HG03095 (cell line): ENCODE measurements around the gene NFE2L1.
A peak's percentile ranks its signal among the peaks of the same experiment; 100 is the strongest.

Source experiments
- ATAC-seq: cut with Tn5 transposase; IDR thresholded peaks from one replicate; pipeline ENCODE4 v1.9.1; 2021; ENCODE audit warnings: moderate library complexity; ENCODE audit not compliant: unreplicated experiment

The NFE2L1 gene

DNA sequence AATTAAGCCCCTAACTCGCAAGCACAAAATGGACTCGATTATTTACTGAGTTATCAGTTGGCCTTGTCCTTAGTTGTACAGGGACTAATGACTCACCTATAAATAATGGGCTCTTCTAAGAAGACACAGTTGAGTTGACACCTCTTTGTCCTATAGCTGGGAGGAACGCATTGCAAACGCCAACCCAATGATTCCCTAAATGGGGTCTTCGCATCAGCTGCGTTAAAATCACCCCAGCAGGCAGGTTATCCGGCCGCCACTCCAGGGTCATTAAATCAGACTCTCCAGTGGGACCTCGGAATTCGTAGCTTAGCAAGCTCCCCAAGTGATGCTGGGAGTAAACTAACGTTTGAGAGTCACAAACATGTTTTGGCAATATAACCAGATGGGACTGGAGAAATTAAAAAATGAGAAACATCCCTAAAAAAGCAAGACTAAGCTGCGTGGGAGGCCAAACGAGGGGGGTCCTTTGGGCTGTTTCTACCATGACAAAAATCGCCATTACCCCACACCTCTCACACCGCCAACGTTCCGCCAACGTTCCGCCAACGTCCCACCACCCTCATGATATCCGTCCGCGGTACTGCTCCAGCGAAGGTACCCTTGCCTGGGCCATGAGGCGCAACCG lies 932 bp upstream of the NFE2L1 start:
- no peak for ATAC-seq

DNA sequence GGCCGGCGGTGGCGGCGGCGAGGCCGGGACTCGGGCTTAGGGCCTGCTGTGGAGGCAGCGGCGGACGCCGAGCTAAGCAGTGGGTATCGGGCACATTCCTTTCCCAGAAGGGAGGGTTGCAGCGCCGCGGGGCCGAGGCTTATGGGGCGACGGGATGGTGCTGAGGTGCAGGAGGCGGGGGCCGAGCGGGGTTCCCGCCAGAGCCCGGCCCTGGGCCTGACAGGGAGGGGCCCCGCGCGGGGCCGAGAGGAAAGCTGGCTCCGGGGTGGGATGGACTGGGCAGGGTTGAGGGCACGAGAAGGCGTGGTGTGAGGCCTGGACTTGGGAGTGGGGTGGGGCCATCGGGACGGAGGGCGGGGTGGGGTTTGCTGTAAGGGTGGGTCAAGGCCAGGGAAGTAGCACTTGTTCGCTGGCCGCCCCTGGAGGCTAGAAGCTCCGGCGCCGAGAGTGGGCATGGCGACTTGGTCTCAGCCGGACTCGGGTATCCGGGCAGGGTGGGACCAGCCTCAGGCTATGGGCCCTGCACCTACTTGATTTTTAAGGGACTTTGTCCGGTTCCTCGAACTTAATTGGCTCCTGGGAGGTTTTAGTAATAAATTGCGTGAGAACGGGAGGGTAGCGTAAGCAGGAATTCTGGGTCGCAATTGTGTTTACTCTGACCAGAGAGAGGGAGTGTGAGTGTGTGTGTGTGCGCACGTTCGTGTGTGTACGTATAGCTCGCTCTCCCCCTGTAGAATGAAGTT lies 396 bp downstream of the NFE2L1 start:
- ATAC-seq: peak; percentile 14

DNA sequence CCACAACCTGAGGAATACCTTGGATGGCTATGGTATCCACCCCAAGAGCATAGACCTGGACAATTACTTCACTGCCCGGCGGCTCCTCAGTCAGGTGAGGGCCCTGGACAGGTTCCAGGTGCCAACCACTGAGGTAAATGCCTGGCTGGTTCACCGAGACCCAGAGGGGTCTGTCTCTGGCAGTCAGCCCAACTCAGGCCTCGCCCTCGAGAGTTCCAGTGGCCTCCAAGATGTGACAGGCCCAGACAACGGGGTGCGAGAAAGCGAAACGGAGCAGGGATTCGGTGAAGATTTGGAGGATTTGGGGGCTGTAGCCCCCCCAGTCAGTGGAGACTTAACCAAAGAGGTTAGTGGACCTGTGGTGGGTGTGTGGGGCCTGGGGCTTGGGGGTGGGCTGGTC lies 3.1 kb downstream of the NFE2L1 start:
- no peak for ATAC-seq

DNA sequence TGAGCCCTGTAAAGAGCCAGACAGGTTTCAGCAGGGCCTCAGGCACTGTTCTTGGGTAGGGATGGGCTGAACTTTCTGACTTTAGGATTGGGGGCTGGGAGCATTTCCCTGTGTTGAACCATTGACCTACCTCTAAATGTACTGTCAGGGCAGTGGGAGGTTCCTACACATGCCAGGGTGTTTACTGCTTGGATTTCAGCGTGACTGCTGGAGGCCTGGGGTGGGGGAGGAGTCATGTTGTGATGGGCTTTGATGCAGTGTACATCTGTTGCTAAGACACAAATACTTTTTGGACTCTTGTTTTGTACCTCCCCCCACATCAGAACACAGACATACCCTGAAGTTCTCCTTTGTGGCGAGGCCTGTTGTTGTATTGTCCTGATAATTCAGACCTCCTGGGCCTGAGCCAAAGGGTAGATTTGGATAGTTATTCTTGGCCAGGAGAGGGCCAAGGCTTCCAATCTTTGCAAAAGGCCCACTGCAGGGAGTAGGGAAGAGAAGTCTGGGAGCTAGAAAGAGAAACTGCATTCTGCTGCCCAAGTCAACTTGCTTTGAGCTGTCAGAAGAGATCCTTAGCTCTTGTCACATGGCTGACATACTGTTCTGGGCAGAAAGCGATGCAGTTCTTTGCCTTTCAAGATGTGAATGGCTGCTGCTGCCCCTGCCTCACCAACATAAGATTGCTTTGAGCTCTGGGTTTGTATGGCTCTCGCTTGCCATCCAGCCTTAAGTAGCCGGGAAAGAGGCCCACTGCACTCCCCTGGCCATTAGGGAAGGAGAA lies 3.7 kb downstream of the NFE2L1 start:
- no peak for ATAC-seq

DNA sequence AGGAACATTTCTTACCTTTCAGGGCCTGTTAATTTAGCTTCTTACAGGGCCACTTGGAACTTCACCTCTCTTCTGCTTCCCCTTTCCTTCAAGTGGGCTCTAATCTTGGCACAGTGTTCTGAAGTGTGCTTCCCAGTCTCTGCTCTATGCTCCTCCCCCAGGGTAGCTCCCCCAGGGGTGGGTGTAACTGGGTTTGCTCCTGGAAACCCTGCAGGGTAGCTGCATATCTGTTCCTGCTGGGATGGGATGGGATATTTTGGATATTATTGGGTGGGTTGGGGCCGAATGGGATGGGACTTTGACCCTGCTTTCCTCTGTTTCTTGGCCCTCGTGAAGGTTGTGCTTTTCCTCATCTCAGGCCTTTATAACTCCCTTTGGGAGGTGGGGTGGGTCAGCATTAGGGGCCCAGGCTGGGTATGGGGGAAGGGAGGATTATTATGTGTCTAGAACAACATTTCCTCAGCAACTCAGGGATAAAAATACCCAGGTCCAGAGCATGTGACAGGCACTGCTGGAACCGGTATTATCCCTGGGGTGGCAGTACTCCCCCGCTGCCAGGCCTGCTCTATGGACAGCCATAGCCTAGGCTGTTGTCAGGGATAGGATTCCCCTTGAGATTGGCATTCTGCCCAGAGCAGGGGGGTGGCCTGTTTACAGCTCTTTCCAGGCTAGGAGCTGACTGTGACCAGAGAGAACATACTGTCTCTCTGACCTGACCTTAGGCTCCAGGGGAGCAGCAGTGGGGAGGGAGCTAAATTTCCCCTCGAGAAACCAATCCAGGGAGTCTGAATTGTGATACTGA lies 5.0 kb downstream of the NFE2L1 start:
- no peak for ATAC-seq

DNA sequence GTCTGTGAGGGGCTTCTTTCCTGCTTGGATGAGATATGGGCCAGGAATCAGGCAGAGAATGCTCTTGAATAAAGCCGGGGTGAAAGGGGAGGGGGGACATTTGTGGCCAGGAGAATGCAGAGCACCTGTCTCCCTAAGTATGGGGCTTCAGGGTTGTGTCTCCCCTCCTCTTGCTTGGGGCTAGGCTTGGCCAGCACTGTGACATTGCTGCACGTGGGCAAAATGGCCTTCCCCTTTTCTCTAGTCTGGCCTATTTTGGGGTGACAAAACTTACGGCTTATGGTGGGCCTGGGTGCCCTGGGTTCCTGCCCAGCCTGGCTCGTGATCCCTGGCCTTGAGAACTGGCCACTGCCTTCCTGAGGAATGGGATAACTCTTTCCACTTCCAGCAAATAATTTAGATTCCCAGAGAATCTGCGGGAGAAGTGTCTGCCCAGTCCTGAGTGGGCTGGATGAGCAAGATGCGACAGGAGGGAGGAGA lies 5.6 kb downstream of the NFE2L1 start:
- no peak for ATAC-seq

DNA sequence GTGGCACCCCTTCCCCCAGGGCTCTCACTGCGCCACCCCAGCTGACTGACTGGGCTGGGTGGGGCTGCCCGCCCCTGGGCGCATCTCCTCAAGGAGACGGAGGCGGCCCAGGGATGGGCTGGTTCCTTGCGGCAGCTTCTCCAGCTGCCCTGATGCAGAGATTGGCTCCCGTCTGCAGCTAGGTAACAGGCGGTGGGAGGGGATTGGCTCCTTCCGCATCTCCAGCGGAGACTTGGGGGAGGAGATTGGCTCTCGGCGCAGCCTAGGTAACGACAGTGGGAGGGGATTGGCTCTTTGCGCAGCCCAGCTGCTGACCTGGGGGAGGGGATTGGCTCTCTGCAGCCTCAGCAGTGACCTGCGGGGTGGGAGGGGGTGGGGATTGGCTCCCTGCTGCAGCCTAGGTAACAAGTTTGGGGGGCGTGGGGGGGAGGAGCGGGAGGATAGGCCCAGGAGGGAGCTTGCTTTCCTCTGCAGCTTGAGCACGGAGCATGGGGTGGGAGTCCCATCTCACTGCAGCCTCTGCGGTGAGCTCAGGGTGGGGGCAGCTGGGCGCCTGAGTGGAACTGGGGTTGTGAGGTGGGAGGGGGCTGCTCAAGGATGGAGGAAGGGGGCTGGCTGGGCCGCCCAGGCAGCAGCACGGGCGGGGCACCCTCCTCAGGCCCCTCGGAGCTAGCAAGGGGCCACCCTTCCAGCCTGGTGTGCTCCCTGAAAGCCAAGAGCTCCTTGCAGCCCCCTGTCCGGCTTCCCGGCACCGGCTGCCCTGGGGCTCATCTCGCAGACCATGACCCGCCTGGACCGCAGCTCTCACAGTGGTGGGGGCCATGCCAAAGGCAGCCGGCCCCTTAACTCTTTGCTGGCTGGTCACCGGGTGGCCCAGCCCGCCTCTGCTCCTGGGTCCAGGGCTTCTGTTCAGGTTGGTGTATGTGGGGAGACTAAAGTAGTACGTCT lies 6.4 kb downstream of the NFE2L1 start:
- ATAC-seq: no peak

DNA sequence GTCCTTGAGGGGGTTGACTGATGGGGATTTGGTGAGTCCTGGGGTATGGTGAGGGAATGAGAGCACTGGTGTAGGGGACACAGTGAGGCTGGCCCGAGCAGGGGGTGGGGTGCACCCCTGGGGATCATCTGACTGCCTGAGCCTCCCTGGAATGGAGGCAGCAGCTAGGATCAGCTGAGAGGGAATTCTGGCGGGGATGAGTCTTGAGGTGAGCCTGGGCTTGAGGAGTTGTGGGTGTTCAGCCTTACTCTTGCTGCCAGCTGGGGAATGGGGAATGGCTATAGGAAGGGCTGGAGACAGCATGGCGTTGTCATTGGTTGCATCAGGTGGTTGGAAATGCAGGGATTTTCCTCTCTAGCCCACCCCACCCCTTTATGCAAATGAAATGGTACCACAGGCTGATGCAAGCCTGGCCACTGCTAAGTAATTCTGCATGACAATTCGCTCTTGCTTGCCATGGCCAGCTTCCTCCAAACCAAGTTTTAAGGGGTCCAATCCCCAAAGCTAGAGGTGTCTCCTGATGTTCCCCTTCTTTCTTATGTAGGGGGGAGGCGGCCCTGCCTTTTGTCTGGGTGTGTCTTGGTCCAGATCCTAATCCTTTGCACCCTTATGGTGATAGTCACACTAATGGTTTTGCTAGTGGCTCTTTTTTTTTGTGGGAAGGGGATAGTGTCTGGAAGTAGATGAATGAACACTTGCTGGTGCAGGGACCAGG lies 7.5 kb downstream of the NFE2L1 start:
- ATAC-seq: no peak

DNA sequence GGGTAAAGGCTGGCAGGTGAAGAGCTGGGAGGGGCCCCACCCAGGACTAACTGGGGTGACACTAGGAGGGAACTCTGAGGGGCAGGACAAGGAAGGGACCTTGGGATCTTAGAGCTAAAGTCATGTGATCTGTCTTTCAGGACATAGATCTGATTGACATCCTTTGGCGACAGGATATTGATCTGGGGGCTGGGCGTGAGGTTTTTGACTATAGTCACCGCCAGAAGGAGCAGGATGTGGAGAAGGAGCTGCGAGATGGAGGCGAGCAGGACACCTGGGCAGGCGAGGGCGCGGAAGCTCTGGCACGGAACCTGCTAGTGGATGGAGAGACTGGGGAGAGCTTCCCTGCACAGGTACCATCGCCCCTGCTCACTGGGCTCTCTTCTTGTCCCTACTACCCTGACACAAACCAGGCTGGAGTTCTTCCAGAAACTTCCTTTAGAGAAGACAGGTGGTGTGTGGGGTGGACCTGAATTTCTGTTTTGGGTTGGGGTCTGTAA lies 8.1 kb downstream of the NFE2L1 start:
- no peak for ATAC-seq

DNA sequence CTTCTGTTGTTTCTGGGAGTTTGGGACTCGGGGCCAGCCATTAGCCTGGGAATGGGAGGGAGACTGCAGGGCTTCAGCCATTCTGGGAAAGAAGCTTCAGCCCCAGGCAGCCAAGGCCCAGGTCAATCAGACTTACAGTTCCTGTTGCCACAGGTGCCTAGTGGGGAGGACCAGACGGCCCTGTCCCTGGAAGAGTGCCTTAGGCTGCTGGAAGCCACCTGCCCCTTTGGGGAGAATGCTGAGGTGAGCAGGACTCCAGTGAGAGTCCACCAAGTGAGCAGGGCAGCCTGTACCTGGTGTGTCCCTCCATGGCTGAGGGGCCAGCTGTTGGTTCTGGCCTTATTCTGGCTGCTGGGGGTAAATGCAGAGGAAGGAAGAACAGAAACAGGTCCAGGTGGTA lies 8.7 kb downstream of the NFE2L1 start:
- no peak for ATAC-seq

DNA sequence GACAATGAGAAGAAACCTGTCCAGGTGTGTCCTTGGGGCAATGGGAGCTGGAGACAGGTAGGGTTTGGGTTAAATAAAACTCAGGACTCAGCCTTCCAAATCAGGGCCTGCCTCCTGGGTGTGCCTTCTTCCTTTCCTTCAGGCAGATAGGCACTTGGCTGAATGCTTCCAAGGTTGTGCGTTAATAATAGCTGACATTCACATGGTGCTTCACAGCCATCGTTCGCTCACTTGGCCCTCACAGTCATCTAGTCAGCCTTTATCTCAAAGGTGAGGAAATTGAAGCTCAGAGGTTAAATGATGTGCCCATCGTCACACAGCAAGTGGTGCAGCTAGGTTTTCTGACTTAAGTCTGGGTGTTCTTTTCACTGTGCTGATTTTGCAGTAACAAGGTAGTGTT lies 9.5 kb downstream of the NFE2L1 start:
- no peak for ATAC-seq

DNA sequence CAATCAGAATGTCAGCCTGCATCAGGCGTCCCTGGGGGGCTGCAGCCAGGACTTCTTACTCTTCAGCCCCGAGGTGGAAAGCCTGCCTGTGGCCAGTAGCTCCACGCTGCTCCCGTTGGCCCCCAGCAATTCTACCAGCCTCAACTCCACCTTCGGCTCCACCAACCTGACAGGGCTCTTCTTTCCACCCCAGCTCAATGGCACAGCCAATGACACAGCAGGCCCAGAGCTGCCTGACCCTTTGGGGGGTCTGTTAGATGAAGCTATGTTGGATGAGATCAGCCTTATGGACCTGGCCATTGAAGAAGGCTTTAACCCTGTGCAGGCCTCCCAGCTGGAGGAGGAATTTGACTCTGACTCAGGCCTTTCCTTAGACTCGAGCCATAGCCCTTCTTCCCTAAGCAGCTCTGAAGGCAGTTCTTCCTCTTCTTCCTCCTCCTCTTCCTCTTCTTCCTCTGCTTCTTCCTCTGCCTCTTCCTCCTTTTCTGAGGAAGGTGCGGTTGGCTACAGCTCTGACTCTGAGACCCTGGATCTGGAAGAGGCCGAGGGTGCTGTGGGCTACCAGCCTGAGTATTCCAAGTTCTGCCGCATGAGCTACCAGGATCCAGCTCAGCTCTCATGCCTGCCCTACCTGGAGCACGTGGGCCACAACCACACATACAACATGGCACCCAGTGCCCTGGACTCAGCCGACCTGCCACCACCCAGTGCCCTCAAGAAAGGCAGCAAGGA lies 10.4 kb downstream of the NFE2L1 start:
- no peak for ATAC-seq

DNA sequence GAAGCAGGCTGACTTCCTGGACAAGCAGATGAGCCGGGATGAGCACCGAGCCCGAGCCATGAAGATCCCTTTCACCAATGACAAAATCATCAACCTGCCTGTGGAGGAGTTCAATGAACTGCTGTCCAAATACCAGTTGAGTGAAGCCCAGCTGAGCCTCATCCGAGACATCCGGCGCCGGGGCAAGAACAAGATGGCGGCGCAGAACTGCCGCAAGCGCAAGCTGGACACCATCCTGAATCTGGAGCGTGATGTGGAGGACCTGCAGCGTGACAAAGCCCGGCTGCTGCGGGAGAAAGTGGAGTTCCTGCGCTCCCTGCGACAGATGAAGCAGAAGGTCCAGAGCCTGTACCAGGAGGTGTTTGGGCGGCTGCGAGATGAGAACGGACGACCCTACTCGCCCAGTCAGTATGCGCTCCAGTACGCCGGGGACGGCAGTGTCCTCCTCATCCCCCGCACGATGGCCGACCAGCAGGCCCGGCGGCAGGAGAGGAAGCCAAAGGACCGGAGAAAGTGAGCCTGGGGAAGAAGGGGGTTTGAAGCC lies 11.0 kb downstream of the NFE2L1 start:
- no peak for ATAC-seq

DNA sequence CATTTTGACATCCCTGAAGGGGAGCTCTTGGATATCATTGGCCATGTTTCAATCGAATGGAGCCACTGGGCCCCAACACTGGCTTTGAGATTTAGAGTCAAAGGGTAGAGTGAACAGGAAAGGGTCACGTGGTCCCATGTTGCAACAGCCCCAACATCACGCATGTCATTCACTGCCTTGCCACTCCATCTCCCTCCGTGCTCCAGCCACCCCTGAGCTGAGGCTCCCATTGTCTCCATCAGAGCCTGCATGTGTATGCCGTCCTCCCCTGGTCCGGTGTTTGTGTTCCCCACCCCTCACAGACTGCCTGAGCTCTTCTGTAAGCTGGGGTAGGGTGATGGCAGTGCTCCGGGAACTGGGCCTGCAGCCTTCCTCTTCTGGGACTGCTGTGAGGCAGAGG lies 12.1 kb downstream of the NFE2L1 start:
- no peak for ATAC-seq

DNA sequence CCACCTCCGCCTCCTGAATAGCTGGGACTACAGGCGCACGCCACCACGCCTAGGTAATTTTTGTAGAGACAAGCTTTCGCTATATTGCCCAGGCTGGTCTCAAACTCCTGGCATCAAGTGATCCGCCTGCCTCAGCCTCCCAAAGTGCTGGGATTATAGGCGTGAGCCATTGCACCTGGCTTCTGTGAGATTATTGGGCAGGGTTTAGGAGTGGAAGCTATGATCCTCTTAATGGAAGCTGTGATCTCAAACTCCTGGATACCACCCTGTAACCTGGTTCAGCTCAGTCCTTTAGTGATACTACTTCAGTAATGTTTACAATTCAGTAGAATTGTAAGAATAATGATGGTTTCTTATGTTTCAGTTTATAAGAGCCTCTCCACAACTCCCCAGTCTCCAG lies 14.1 kb downstream of the NFE2L1 start:
- ATAC-seq: no peak

DNA sequence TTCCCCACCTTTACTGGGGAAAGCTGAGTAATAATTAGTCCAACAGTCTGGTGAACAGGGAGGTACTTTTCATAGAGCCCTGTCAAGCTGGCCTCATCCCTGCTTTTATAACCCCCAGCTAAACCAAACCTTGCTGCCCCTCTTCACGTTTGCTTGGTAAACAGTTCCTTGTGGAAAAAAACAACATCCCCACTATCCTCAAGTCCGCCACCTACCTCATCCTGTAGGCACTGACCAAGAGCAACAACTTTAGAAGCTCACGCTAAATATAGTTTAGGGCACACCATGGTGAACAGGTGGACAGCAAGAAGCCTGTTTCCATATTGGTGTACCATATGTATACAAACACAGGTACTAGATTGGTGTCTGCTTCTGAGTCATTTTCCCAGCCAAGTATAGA lies 16.5 kb downstream of the NFE2L1 start:
- no peak for ATAC-seq

DNA sequence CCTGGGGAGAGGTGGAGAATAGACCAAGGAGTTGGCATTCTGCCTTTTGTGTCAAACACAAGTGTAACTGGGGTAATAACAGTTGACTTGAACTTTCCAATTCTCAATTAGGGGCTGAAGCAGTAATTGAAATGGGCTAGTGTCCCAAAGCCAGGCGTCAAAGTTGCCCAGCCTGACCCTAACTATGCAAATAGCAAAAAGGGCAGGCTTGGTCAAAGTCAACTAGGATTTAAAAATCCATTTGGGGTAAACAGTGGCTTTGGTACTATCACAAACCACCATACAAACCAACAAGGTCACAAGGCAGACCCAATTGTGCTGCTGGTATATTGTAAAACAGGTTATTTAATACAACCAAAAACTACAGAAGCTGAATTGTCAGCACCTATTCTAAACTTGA lies 18.0 kb downstream of the NFE2L1 start:
- ATAC-seq: no peak

DNA sequence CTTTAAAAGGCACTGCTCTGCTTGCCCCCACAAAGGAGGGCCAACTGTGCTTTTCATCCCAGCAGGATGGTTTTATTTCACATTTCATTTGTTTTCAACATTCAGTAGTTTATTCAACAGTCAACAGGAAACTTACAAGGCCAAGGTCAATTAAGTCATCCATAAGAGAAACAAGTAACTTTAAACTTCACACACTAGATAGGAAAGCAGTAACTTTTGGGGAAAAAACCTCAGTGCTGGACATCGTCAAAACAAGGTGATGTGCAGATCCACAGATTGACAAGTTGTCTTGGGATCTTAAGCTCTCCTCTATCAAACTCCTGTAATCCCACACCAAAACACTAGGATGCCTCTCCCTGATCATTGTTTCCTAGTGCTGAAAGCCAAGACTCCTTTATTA lies 18.5 kb downstream of the NFE2L1 start:
- no peak for ATAC-seq
